Measurements from ENCODE around the gene ELMO1.

- TF ChIP-seq, protein P1, sequence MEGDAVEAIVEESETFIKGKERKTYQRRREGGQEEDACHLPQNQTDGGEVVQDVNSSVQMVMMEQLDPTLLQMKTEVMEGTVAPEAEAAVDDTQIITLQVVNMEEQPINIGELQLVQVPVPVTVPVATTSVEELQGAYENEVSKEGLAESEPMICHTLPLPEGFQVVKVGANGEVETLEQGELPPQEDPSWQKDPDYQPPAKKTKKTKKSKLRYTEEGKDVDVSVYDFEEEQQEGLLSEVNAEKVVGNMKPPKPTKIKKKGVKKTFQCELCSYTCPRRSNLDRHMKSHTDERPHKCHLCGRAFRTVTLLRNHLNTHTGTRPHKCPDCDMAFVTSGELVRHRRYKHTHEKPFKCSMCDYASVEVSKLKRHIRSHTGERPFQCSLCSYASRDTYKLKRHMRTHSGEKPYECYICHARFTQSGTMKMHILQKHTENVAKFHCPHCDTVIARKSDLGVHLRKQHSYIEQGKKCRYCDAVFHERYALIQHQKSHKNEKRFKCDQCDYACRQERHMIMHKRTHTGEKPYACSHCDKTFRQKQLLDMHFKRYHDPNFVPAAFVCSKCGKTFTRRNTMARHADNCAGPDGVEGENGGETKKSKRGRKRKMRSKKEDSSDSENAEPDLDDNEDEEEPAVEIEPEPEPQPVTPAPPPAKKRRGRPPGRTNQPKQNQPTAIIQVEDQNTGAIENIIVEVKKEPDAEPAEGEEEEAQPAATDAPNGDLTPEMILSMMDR (IDR thresholded peaks at IDR 0.05; ENCODE audit: low read depth, low read length): no peak
- TF ChIP-seq POLR2A (IDR thresholded peaks at IDR 0.05; ENCODE audit: extremely low read depth, insufficient read length): no peak
- TF ChIP-seq, protein P2, sequence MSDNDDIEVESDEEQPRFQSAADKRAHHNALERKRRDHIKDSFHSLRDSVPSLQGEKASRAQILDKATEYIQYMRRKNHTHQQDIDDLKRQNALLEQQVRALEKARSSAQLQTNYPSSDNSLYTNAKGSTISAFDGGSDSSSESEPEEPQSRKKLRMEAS (IDR thresholded peaks at IDR 0.05; ENCODE audit: low read depth, low read length): no peak
Measured at GRCh38 chr7:37033141-37033540, 415.5 kb downstream of the ELMO1 start.

All from NB4 (cell line).